HepG2 (cell line): ENCODE measurements around the gene SLC25A45. TPM values are rescaled to one million over a fixed set of nuclear protein-coding genes. Genes with fewer than 3 reads are reported as not detected.

Experiments used
- ATAC-seq: fragments of 200-7000 bp; cut with Tn5 transposase; 3 replicates; pipeline ENCODE4 v1.9.1; 2020; ENCODE audit warnings: mild to moderate bottlenecking, moderate library complexity
- BruUV-seq: library from RNA; stranded (reverse); fragments of 400-500 nt; replicated peaks from 2 replicates; lab custom pipeline; 2021; lab: Mats Ljungman, UMichigan
- CTCF ChIA-PET: fragments of 300-600 bp; formaldehyde crosslinking; extraction: SDS; loops from one replicate; lab custom pipeline; 2021; ENCODE audit warnings: low total read pairs, inconsistent platforms, low intra/inter-chr PET ratio; lab: Yijun Ruan, JAX
- POLR2A ChIA-PET: fragments of 350-600 bp; sonication (Branson Sonifier 250); formaldehyde crosslinking; loops from one replicate; lab custom pipeline; 2020; ENCODE audit warnings: antibody characterized with exemption, inconsistent platforms; lab: Yijun Ruan, JAX
- DNase-seq: peaks from one replicate; pipeline ENCODE4 v3.0.0-alpha.2; 2015; ENCODE audit warnings: low spot score
- FAIRE-seq: peaks from 3 replicates; lab custom pipeline; 2011; peaks lifted over from hg19 to GRCh38; lab: Jason Lieb, UNC
- H2AFZ ChIP-seq: one replicate; pipeline ENCODE4 v1.6.1; 2011; ENCODE audit warnings: low read length, inconsistent platforms
- H3K27ac ChIP-seq: fragments of 300-600 bp; 3 replicates; pipeline ENCODE4 v1.8.0; 2011; ENCODE audit warnings: mixed run types, mild to moderate bottlenecking, mixed read lengths, low read length, inconsistent platforms; ENCODE audit not compliant: insufficient read depth; ENCODE audit errors: extremely low read length
- H3K27me3 ChIP-seq, 2 experiments: fragments of 200-600 bp in 1 of 2; 2 replicates in 1 of 2; 3 replicates in 1 of 2; pipeline versions ENCODE4 v1.6.0 to v1.8.0; 2011; ENCODE audit warnings: low read length in 2 of 2, mild to moderate bottlenecking in 2 of 2, moderate library complexity in 2 of 2, inconsistent platforms in 1 of 2; ENCODE audit not compliant: insufficient read depth in 2 of 2, control insufficient read depth in 1 of 2
- H3K36me3 ChIP-seq, 2 experiments: fragments of 200-600 bp in 1 of 2; replicated peaks in 1 of 2; 2 replicates in 1 of 2; 3 replicates in 1 of 2; pipeline versions ENCODE4 v1.5.1 to v1.8.0; 2011; ENCODE audit warnings: low read length in 2 of 2, inconsistent platforms in 1 of 2; ENCODE audit not compliant: insufficient read depth in 2 of 2, control insufficient read depth in 1 of 2
- H3K4me1 ChIP-seq: 2 replicates; pipeline ENCODE4 v1.5.1; 2012; ENCODE audit warnings: low read length, inconsistent platforms; ENCODE audit not compliant: insufficient read depth
- H3K4me2 ChIP-seq: 2 replicates; pipeline ENCODE4 v1.6.0; 2011; ENCODE audit warnings: low read depth, low read length, inconsistent platforms
- H3K4me3 ChIP-seq, 3 experiments: fragments of 200-600 bp in 1 of 3; sonication (generic), shearing (Covaris generic) in 1 of 3; replicated peaks in 1 of 3; 2 replicates each; pipeline ENCODE4 v1.5.1; 2011 to 2016; ENCODE audit warnings: low read length in 3 of 3, inconsistent platforms in 2 of 3, low read depth in 2 of 3, mild to moderate bottlenecking in 2 of 3, control low read depth in 1 of 3, mixed read lengths in 1 of 3; ENCODE audit not compliant: insufficient read depth in 1 of 3
- H3K79me2 ChIP-seq: one replicate; pipeline ENCODE4 v1.6.1; 2011; ENCODE audit warnings: low read length, inconsistent platforms; ENCODE audit not compliant: insufficient read depth
- H3K9ac ChIP-seq: 2 replicates; pipeline ENCODE4 v1.6.0; 2011; ENCODE audit warnings: mild to moderate bottlenecking, low read depth, low read length, inconsistent platforms; ENCODE audit not compliant: insufficient read depth
- H3K9me3 ChIP-seq: 2 replicates; pipeline ENCODE4 v1.5.1; 2012; ENCODE audit warnings: mild to moderate bottlenecking, low read length
- H4K20me1 ChIP-seq: 2 replicates; pipeline ENCODE4 v1.6.0; 2011; ENCODE audit warnings: inconsistent platforms, mild to moderate bottlenecking, low read length, moderate library complexity; ENCODE audit not compliant: insufficient read depth
- FOXA3 ChIP-seq: IDR thresholded peaks from 2 replicates; pipeline ENCODE4 v1.6.1; 2016; ENCODE audit warnings: missing genetic modification reagents, missing compliant biosample characterization
- GABPB1 ChIP-seq: IDR thresholded peaks from 2 replicates; pipeline ENCODE4 v1.6.1; 2016; ENCODE audit warnings: mild to moderate bottlenecking, missing genetic modification reagents, moderate library complexity, missing compliant biosample characterization
- GTF2F1 ChIP-seq: fragments of 150-350 bp; IDR thresholded peaks from 2 replicates; pipeline ENCODE4 v1.6.1; 2014; ENCODE audit warnings: low read length
- HMGA1 ChIP-seq: sonication (generic); formaldehyde crosslinking; conservative IDR thresholded peaks from 2 replicates; pipeline ENCODE4 v1.4.0; 2020; ENCODE audit warnings: missing genetic modification reagents
- MIER3 ChIP-seq: IDR thresholded peaks from 2 replicates; pipeline ENCODE4 v1.6.1; 2016; ENCODE audit warnings: missing compliant biosample characterization, borderline replicate concordance
- NCOA5 ChIP-seq: sonication (generic); formaldehyde crosslinking; IDR thresholded peaks from 2 replicates; pipeline ENCODE4 v1.4.0; 2020; ENCODE audit warnings: missing genetic modification reagents
- SETDB1 ChIP-seq: sonication (generic); formaldehyde crosslinking; IDR thresholded peaks from 2 replicates; pipeline ENCODE4 v1.5.1; 2020; ENCODE audit warnings: missing genetic modification reagents, mild to moderate bottlenecking, borderline replicate concordance
- SPEN ChIP-seq: sonication (generic); formaldehyde crosslinking; IDR thresholded peaks from 2 replicates; pipeline ENCODE4 v1.5.1; 2020; ENCODE audit warnings: low read depth, mild to moderate bottlenecking, missing genetic modification reagents
- STAT6 ChIP-seq: sonication (generic); formaldehyde crosslinking; IDR thresholded peaks from 2 replicates; pipeline ENCODE4 v1.4.0; 2020; ENCODE audit warnings: missing genetic modification reagents, mild to moderate bottlenecking, borderline replicate concordance
- ZFP41 ChIP-seq: sonication (generic); formaldehyde crosslinking; IDR thresholded peaks from 2 replicates; pipeline ENCODE4 v1.4.0; 2020; ENCODE audit warnings: mild to moderate bottlenecking, missing genetic modification reagents, borderline replicate concordance
- ZNF567 ChIP-seq: sonication (generic); formaldehyde crosslinking; IDR thresholded peaks from 2 replicates; pipeline ENCODE4 v1.8.1; 2023; ENCODE audit warnings: mild to moderate bottlenecking, missing genetic modification reagents, borderline replicate concordance
- ZNF639 ChIP-seq: conservative IDR thresholded peaks from 2 replicates; pipeline ENCODE4 v1.6.1; 2018; ENCODE audit warnings: missing genetic modification reagents
- ZNF674 ChIP-seq: sonication (generic); formaldehyde crosslinking; IDR thresholded peaks from 2 replicates; pipeline ENCODE4 v1.5.0; 2020; ENCODE audit warnings: low read depth, mild to moderate bottlenecking, missing genetic modification reagents
- ZNF724P ChIP-seq: sonication (generic); formaldehyde crosslinking; IDR thresholded peaks from 2 replicates; pipeline ENCODE4 v1.8.0; 2022; ENCODE audit warnings: missing genetic modification reagents, borderline replicate concordance
- ZSCAN31 ChIP-seq: sonication (generic); formaldehyde crosslinking; IDR thresholded peaks from 2 replicates; pipeline ENCODE4 v1.5.0; 2020; ENCODE audit warnings: low read depth, mild to moderate bottlenecking, missing genetic modification reagents
- WGBS: methylation state at CpG from one replicate; pipeline ENCODE4 v1.1.6; 2017; ENCODE audit warnings: low lambda C conversion rate; 5-methylcytosine and 5-hydroxymethylcytosine counted together
- in situ Hi-C: cut with HindIII; loops from 2 replicates; pipeline ENCODE4 v1.10.0; 2017; ENCODE audit warnings: low pct_unique_long_range_greater_than_20kb; ENCODE audit not compliant: extremely low pct_ligation_motif_present
- intact Hi-C: fragments of 100-400 bp; cut with micrococcal nuclease; formaldehyde crosslinking; loops from one replicate; pipeline ENCODE4 v1.10.0; 2022; ENCODE audit not compliant: unreplicated experiment
- polyA plus RNA-seq, 8 experiments: library from polyadenylated mRNA; depleted of rRNA in 3 of 8; stranded (reverse) in 7 of 8; unstranded in 1 of 8; fragments of >200 nt; fragmentation: Illumina TruSeq in 4 of 8; extraction: Trizol in 4 of 8; gene quantifications; 2 replicates each; pipeline versions ENCODE4 v1.2.1 to v1.2.3, GENCODE V29; 2011 to 2016; ENCODE audit warnings: low read depth in 4 of 8, missing spikeins in 1 of 8, mixed read lengths in 1 of 8; ENCODE audit not compliant: insufficient read depth in 1 of 8
- total RNA-seq, 5 experiments: library from RNA; depleted of rRNA; stranded (reverse); fragments of >200 nt; fragmentation: Illumina TruSeq; extraction: Trizol; gene quantifications; 2 replicates each; pipeline ENCODE4 v1.2.3, GENCODE V29; 2016; ENCODE audit warnings: low read depth in 1 of 5

SLC25A45 gene
- total and polyA plus RNA-seq, 2 of the 13 experiments (the other 11 are each of a cell fraction or from before 2014, with no cell fraction given) = 1.2 to 3.4 TPM

GRCh38 chr11:65355013-65355775 is 27.3 kb downstream of the SLC25A45 start (continued):
- no peak for TF ChIP-seq ZNF674 (CRISPR knock-in tag)
- TF ChIP-seq, all 625 proteins: peak for 32

- Histone ChIP-seq H3K4me3 (peak within 1 kb of the TSS; percentile 70 to 82 (median 77)), H2AFZ (no peak within 1 kb of the TSS), H3K4me1 (peaks cover 42% of the 10 kb centered on the region), H4K20me1 (no peaks in the 10 kb centered on the region), H3K9me3 (no peaks in the 10 kb centered on the region), H3K4me2 (peak within 1 kb of the TSS; percentile 94), H3K9ac (peak within 1 kb of the TSS; percentile 73), H3K79me2 (no peaks in the 10 kb centered on the region), H3K27me3 (no peaks in the 10 kb centered on the region), H3K27ac (peak within 1 kb of the TSS; percentile 64), H3K36me3 (peaks cover 12 to 19% of the 10 kb centered on the region in 2 experiments; a peak in 3 of 5 replicates)
- ChIA-PET CTCF (no interaction called here), POLR2A (interaction anchor here (0.7 to 6.3 kb wide), 11 partner anchors 20 to 262 kb away, joined by 3 to 87 read pairs (median 4); partner anchors contain the start of genes DPF2, FAU, MALAT1 and MRPL49)
- FAIRE-seq (no peak), DNase-seq (peak; percentile 92), ATAC-seq (peak; percentile 79)
- in situ Hi-C loops (no loop called here), intact Hi-C loops (no loop called here)
- no TSS peak for BruUV-seq
- 5% methylated on average over 24 of the region's 79 CpGs for WGBS
- TF ChIP-seq NCOA5 = no peak
- TF ChIP-seq ZNF567 = 0 out of 2 replicates have a peak, but pooled peaks have one; percentile 26
- peak; percentile 60 for TF ChIP-seq ZSCAN31
- TF ChIP-seq GABPB1 = peak; percentile 48; the same call in 1 of the 2 replicates
- no peak for TF ChIP-seq ZFP41 (CRISPR knock-in tag)
- TF ChIP-seq HMGA1 (CRISPR knock-in tag) = no peak
- TF ChIP-seq FOXA3 (CRISPR knock-in tag) = no peak
- no peak for TF ChIP-seq GTF2F1
- TF ChIP-seq SPEN (CRISPR knock-in tag) = no peak
- peak; percentile 38 for TF ChIP-seq ZNF724P (CRISPR knock-in tag)
- no peak for TF ChIP-seq SETDB1 (CRISPR knock-in tag)
- TF ChIP-seq ZNF639 (CRISPR knock-in tag) = no peak; the same call in 1 of the 2 replicates
- no peak for TF ChIP-seq STAT6
- TF ChIP-seq MIER3 = 0 out of 2 replicates have a peak, but pooled peaks have one; percentile 37
These were observed 28.0 kb downstream of the SLC25A45 start, which contains the start of gene TIGD3 for GRCh38 chr11:65354265-65355012. TSS of gene TIGD3 (plus strand) at chr11:65354751. CDS start at chr11:65355809, 1,058 bp downstream.
